Measurements from ENCODE around the gene LIF. TPM values are rescaled to one million over a fixed set of nuclear protein-coding genes. Genes with fewer than 3 reads are reported as not detected.

The LIF gene
- total RNA-seq, 1 experiment from 2014 or later = 75.4 TPM

DNA sequence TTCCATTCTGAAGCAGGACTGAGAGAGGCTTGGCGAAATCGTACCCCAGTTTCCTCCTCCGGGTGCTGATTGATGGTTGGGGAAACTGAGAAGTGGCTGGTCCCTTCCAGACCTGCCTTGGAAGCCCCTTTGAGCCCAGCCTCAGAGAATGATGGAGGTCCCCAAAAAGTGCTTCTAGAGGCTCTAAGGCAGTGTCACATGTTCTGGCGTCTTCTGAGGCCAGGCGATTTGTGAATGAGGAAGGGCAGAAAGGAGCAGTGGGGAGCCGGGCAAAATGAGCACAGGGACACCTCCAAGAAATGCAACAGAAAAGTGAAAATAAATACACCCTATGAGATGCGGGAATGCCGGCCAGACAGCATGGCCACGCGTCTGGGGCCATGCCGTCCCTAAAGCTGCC is 1.0 kb upstream of the LIF start:
- Histone ChIP-seq H3K9me3 (ENCODE audit: control insufficient read depth in 1 of 2, insufficient read depth in 1 of 2, low read depth in 1 of 2, low read length in 2 of 2) (no peaks in the 10 kb centered on the region), H3K36me3 (ENCODE audit: control insufficient read depth in 1 of 2, insufficient read depth in 2 of 2, low read length in 2 of 2) (peaks cover 4 to 28% of the 10 kb centered on the region in 2 experiments; a peak in 3 of 4 replicates), H4K20me1 (ENCODE audit: insufficient read depth) (no peaks in the 10 kb centered on the region), H3K79me2 (ENCODE audit: insufficient read depth, low read length) (peaks cover 92% of the 10 kb centered on the region), H3K27ac (ENCODE audit: low read depth, low read length) (peak overlapping the region; percentile 85), H2AFZ (ENCODE audit: low read depth, low read length, poor library complexity, severe bottlenecking) (no peak overlapping the region), H3K4me3 (replicated peaks in 1 of 2; ENCODE audit: low read depth in 1 of 2, low read length in 2 of 2) (0 out of 4 replicates have a peak overlapping the region, but pooled peaks of 1 of the 2 experiments have one; percentile 27), H3K9ac (ENCODE audit: low read length) (peak overlapping the region; percentile 84), H3K27me3 (ENCODE audit: insufficient read depth, low read length) (no peaks in the 10 kb centered on the region), H3K4me1 (ENCODE audit: control insufficient read depth in 1 of 2, insufficient read depth in 2 of 2, low read length in 2 of 2) (peaks cover 58 to 100% of the 10 kb centered on the region in 2 experiments), H3K4me2 (ENCODE audit: low read length) (peak overlapping the region; percentile 96), H3K9me2 (ENCODE audit: insufficient read depth) (no peaks in the 10 kb centered on the region)
- intact Hi-C loops (cut with micrococcal nuclease) = no loop called here
- POLR2A ChIA-PET = no interaction called here
- CTCF ChIA-PET = no interaction called here
- DNase-seq (ENCODE audit: low read depth, low spot score) (no peak), ATAC-seq (no peak)
- RAD21 ChIA-PET (ENCODE audit: low non-redundant PET in 1 of 2, low total read pairs in 2 of 2, uncharacterized antibody in 2 of 2, unreplicated experiment in 2 of 2) = no interaction called here
- BruUV-seq (replicated peaks) = no TSS peak
- TF ChIP-seq, protein P1, sequence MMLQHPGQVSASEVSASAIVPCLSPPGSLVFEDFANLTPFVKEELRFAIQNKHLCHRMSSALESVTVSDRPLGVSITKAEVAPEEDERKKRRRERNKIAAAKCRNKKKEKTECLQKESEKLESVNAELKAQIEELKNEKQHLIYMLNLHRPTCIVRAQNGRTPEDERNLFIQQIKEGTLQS (IDR thresholded peaks at IDR 0.05) = no peak
- TF ChIP-seq EGR1 (IDR thresholded peaks at IDR 0.05; ENCODE audit: low read depth) (no peak), CEBPB (IDR thresholded peaks at IDR 0.05; ENCODE audit: low read depth) (no peak), TCF7L2 (IDR thresholded peaks at IDR 0.05; ENCODE audit: borderline replicate concordance, extremely low read depth, insufficient read depth, insufficient read length) (no peak), FOSL1 (IDR thresholded peaks at IDR 0.05; ENCODE audit: low read depth) (no peak), SIN3A (IDR thresholded peaks at IDR 0.05; ENCODE audit: low read depth) (no peak), ELF1 (IDR thresholded peaks at IDR 0.05; ENCODE audit: borderline replicate concordance, low read depth) (no peak), EZH2 (IDR thresholded peaks at IDR 0.05) (no peak), ZFX (IDR thresholded peaks at IDR 0.05) (no peak), ZNF274 (IDR thresholded peaks at IDR 0.05; ENCODE audit: low read depth, low read length) (no peak)
- TF ChIP-seq, protein P2, sequence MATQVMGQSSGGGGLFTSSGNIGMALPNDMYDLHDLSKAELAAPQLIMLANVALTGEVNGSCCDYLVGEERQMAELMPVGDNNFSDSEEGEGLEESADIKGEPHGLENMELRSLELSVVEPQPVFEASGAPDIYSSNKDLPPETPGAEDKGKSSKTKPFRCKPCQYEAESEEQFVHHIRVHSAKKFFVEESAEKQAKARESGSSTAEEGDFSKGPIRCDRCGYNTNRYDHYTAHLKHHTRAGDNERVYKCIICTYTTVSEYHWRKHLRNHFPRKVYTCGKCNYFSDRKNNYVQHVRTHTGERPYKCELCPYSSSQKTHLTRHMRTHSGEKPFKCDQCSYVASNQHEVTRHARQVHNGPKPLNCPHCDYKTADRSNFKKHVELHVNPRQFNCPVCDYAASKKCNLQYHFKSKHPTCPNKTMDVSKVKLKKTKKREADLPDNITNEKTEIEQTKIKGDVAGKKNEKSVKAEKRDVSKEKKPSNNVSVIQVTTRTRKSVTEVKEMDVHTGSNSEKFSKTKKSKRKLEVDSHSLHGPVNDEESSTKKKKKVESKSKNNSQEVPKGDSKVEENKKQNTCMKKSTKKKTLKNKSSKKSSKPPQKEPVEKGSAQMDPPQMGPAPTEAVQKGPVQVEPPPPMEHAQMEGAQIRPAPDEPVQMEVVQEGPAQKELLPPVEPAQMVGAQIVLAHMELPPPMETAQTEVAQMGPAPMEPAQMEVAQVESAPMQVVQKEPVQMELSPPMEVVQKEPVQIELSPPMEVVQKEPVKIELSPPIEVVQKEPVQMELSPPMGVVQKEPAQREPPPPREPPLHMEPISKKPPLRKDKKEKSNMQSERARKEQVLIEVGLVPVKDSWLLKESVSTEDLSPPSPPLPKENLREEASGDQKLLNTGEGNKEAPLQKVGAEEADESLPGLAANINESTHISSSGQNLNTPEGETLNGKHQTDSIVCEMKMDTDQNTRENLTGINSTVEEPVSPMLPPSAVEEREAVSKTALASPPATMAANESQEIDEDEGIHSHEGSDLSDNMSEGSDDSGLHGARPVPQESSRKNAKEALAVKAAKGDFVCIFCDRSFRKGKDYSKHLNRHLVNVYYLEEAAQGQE (IDR thresholded peaks at IDR 0.05; ENCODE audit: low read depth) = no peak
- TF ChIP-seq, protein P3, sequence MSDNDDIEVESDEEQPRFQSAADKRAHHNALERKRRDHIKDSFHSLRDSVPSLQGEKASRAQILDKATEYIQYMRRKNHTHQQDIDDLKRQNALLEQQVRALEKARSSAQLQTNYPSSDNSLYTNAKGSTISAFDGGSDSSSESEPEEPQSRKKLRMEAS (IDR thresholded peaks at IDR 0.05) = no peak
